ENCODE results near the gene THRB.

Gene THRB

DNA sequence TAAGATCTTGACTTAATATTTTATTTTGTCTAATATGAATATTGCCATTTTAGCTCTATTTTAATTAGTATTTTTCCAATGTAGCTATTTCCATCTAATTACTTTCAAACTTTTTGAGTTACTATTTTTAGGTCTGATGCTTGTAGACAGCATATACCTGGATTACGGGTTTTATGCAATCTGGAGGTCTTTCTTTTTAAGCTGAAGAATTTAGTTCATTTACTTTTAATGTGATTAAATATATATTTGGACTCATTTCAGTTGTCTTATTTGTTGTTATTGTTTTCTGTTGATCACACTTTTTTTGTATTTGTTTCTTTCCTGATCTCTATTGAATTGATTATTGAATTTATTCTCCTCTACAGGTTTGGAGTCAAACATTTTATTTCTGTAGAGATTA is 30.3 kb downstream of the THRB start:
- H3K79me2 ChIP-seq (ENCODE audit: insufficient read depth, low read length): no peaks in the 10 kb centered on the region

GRCh38 chr3:24462737-24463136 is 31.9 kb downstream of the THRB start:
- Histone ChIP-seq H3K9me2 (replicated peaks; ENCODE audit: low read depth, low read length) (no peaks in the 10 kb centered on the region), H3K9ac (ENCODE audit: low read depth, low read length, poor library complexity, severe bottlenecking) (no peak overlapping the region), H3F3A (ENCODE audit: low read depth) (no peaks in the 10 kb centered on the region), H3K79me2 (ENCODE audit: insufficient read depth, low read length) (no peaks in the 10 kb centered on the region), H3K4me1 (ENCODE audit: insufficient read depth, low read length, poor library complexity, severe bottlenecking) (no peaks in the 10 kb centered on the region), H3K4me2 (ENCODE audit: low read depth, low read length, poor library complexity, severe bottlenecking) (no peak overlapping the region), H4K20me1 (ENCODE audit: insufficient read depth, low read length, poor library complexity, severe bottlenecking) (no peaks in the 10 kb centered on the region), H3K4me3 (ENCODE audit: low read length, poor library complexity, severe bottlenecking) (no peak overlapping the region), H3K9me3 (ENCODE audit: insufficient read depth, low read depth, low read length) (no peaks in the 10 kb centered on the region), H2AFZ (ENCODE audit: low read length) (no peak overlapping the region), H3K36me3 (ENCODE audit: insufficient read depth, low read length) (no peaks in the 10 kb centered on the region), H3K27me3 (ENCODE audit: insufficient read depth, low read length, poor library complexity, severe bottlenecking) (no peaks in the 10 kb centered on the region)
- TF ChIP-seq CTCF (conservative IDR thresholded peaks at IDR 0.05; ENCODE audit: low read length) (no peak), EZH2phosphoT487 (IDR thresholded peaks at IDR 0.05; ENCODE audit: borderline replicate concordance) (no peak)

More for the DNA sequence above, 30.3 kb downstream of the THRB start:
- Histone ChIP-seq H3K4me1 (ENCODE audit: insufficient read depth, low read length, poor library complexity, severe bottlenecking) (no peaks in the 10 kb centered on the region), H3K9me2 (replicated peaks; ENCODE audit: low read depth, low read length) (no peaks in the 10 kb centered on the region), H3K9me3 (ENCODE audit: insufficient read depth, low read depth, low read length) (no peaks in the 10 kb centered on the region), H3F3A (ENCODE audit: low read depth) (no peaks in the 10 kb centered on the region), H3K9ac (ENCODE audit: low read depth, low read length, poor library complexity, severe bottlenecking) (no peak overlapping the region), H4K20me1 (ENCODE audit: insufficient read depth, low read length, poor library complexity, severe bottlenecking) (no peaks in the 10 kb centered on the region), H3K4me3 (ENCODE audit: low read length, poor library complexity, severe bottlenecking) (no peak overlapping the region), H3K36me3 (ENCODE audit: insufficient read depth, low read length) (no peaks in the 10 kb centered on the region), H2AFZ (ENCODE audit: low read length) (no peak overlapping the region), H3K4me2 (ENCODE audit: low read depth, low read length, poor library complexity, severe bottlenecking) (no peak overlapping the region), H3K27me3 (ENCODE audit: insufficient read depth, low read length, poor library complexity, severe bottlenecking) (no peaks in the 10 kb centered on the region)
- TF ChIP-seq EZH2phosphoT487 (IDR thresholded peaks at IDR 0.05; ENCODE audit: borderline replicate concordance): no peak
- TF ChIP-seq CTCF (conservative IDR thresholded peaks at IDR 0.05; ENCODE audit: low read length): no peak

GRCh38 chr3:24460974-24461373 is 33.7 kb downstream of the THRB start:
- H3K4me2 ChIP-seq (ENCODE audit: low read depth, low read length, poor library complexity, severe bottlenecking): no peak overlapping the region
- TF ChIP-seq CTCF (conservative IDR thresholded peaks at IDR 0.05; ENCODE audit: low read length) (no peak), EZH2phosphoT487 (IDR thresholded peaks at IDR 0.05; ENCODE audit: borderline replicate concordance) (no peak)
- H3K79me2 ChIP-seq (ENCODE audit: insufficient read depth, low read length): no peaks in the 10 kb centered on the region
- no peaks in the 10 kb centered on the region for H3K27me3 ChIP-seq (ENCODE audit: insufficient read depth, low read length, poor library complexity, severe bottlenecking)
- no peaks in the 10 kb centered on the region for H3K9me3 ChIP-seq (ENCODE audit: insufficient read depth, low read depth, low read length)
- no peak overlapping the region for H3K9ac ChIP-seq (ENCODE audit: low read depth, low read length, poor library complexity, severe bottlenecking)
- H4K20me1 ChIP-seq (ENCODE audit: insufficient read depth, low read length, poor library complexity, severe bottlenecking): no peaks in the 10 kb centered on the region
- H3K4me1 ChIP-seq (ENCODE audit: insufficient read depth, low read length, poor library complexity, severe bottlenecking): no peaks in the 10 kb centered on the region
- H2AFZ ChIP-seq (ENCODE audit: low read length): no peak overlapping the region
- no peaks in the 10 kb centered on the region for H3F3A ChIP-seq (ENCODE audit: low read depth)
- H3K4me3 ChIP-seq (ENCODE audit: low read length, poor library complexity, severe bottlenecking): no peak overlapping the region
- no peaks in the 10 kb centered on the region for H3K36me3 ChIP-seq (ENCODE audit: insufficient read depth, low read length)
- H3K9me2 ChIP-seq (replicated peaks; ENCODE audit: low read depth, low read length): no peaks in the 10 kb centered on the region

All from Loucy (cell line).